ENCODE results near the gene DUSP3. TPM values are rescaled to one million over a fixed set of nuclear protein-coding genes. Genes with fewer than 3 reads are reported as not detected.

The DUSP3 gene
- total RNA-seq, 1 experiment from 2014 or later: 16.9 TPM

DNA sequence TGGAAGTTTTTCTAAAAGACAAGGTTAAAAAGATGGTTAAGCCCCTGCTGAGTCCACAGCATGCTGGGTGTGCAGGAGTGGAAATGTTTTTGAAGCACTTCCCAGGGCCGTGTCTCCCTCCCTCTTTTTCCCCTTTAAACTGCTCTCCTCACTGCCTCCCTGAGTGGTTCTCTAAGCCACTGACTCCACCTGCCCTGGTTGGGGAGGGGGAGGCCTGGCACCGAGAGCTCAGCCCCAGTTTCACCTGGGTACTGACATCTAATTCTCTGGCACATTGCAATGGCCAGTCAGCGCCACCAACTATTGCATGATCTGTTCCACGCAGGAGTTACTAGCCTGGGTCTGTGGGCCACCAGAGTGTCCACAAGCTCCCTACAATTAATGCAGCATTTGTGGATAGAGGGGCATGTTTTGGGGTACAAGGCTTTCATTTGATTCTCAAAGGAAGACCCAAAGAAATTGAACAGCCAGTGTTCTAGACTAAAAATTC lies 31.5 kb upstream of the DUSP3 start:
- peaks cover 0 to 8% (median 2%) of the 10 kb centered on the region in 3 experiments; a peak in 6 of 7 replicates for H3K36me3 Mint-ChIP-seq (ENCODE audit: insufficient read depth in 1 of 3, low read depth in 3 of 3)
- Histone ChIP-seq H2BK120ac (ENCODE audit: low read depth, low read length, poor library complexity, severe bottlenecking) (no peak overlapping the region), H3K4ac (ENCODE audit: low read depth, low read length) (no peak overlapping the region), H3T11ph (ENCODE audit: low read length) (no peak overlapping the region), H3K14ac (ENCODE audit: insufficient read depth, low read length) (no peak overlapping the region), H3K4me1 (ENCODE audit: insufficient read depth, low read length) (no peaks in the 10 kb centered on the region), H4K91ac (ENCODE audit: insufficient read length, low read depth, low read length) (no peak overlapping the region), H3K4me2 (ENCODE audit: insufficient read depth, insufficient read length, low read length) (no peak overlapping the region), H3K56ac (ENCODE audit: insufficient read length, low read depth, low read length) (no peak overlapping the region), H2AFZ (ENCODE audit: low read length) (no peak overlapping the region), H2BK5ac (ENCODE audit: insufficient read length, low read length) (no peak overlapping the region), H2BK15ac (ENCODE audit: low read depth, low read length) (no peak overlapping the region), H3K79me1 (ENCODE audit: insufficient read depth, low read depth, low read length, poor library complexity, severe bottlenecking) (no peaks in the 10 kb centered on the region), H3K9ac (ENCODE audit: extremely low read depth, insufficient read length, low read length) (no peak overlapping the region), H4K8ac (replicated peaks; ENCODE audit: insufficient read length, low read depth, low read length) (no peak overlapping the region), H3K27me3 (ENCODE audit: insufficient read depth, low read length) (no peaks in the 10 kb centered on the region), H4K5ac (ENCODE audit: insufficient read length, low read depth, low read length) (no peak overlapping the region), H3K79me2 (ENCODE audit: insufficient read depth, low read length) (no peaks in the 10 kb centered on the region), H3K18ac (ENCODE audit: insufficient read length, low read depth, low read length) (no peak overlapping the region), H3K9me3 (ENCODE audit: control insufficient read depth, low read depth, low read length) (no peaks in the 10 kb centered on the region), H4K20me1 (ENCODE audit: control insufficient read depth, insufficient read depth, insufficient read length) (no peaks in the 10 kb centered on the region), H2BK20ac (ENCODE audit: low read depth, low read length, poor library complexity, severe bottlenecking) (no peak overlapping the region), H2AK5ac (ENCODE audit: insufficient read length, low read length) (no peak overlapping the region), H3K23ac (ENCODE audit: insufficient read length, low read depth, low read length) (no peak overlapping the region), H3K23me2 (ENCODE audit: insufficient read length, low read depth, low read length, poor library complexity, severe bottlenecking) (no peaks in the 10 kb centered on the region), H2BK12ac (ENCODE audit: insufficient read length, low read depth, low read length) (no peak overlapping the region), H3K27ac (ENCODE audit: insufficient read length, low read depth, low read length) (no peak overlapping the region)
- H3K4me1 Mint-ChIP-seq: peaks cover 15 to 16% of the 10 kb centered on the region in 2 experiments
- no CpG with 5 or more reads among the region's 4 CpGs for WGBS (ENCODE audit: extremely low coverage, insufficient read length, low lambda C conversion rate)
- TF ChIP-seq, protein P1, sequence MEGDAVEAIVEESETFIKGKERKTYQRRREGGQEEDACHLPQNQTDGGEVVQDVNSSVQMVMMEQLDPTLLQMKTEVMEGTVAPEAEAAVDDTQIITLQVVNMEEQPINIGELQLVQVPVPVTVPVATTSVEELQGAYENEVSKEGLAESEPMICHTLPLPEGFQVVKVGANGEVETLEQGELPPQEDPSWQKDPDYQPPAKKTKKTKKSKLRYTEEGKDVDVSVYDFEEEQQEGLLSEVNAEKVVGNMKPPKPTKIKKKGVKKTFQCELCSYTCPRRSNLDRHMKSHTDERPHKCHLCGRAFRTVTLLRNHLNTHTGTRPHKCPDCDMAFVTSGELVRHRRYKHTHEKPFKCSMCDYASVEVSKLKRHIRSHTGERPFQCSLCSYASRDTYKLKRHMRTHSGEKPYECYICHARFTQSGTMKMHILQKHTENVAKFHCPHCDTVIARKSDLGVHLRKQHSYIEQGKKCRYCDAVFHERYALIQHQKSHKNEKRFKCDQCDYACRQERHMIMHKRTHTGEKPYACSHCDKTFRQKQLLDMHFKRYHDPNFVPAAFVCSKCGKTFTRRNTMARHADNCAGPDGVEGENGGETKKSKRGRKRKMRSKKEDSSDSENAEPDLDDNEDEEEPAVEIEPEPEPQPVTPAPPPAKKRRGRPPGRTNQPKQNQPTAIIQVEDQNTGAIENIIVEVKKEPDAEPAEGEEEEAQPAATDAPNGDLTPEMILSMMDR (conservative IDR thresholded peaks at IDR 0.05): no peak
- no peak for DNase-seq
- no peaks in the 10 kb centered on the region for H3K9me3 Mint-ChIP-seq
- no peaks in the 10 kb centered on the region for H3K27me3 Mint-ChIP-seq (ENCODE audit: low read depth)
- no peak overlapping the region for H3K27ac Mint-ChIP-seq
- H3K4me3 Mint-ChIP-seq: no peak overlapping the region
